ENCODE data around the gene KRTAP2-2.
"Not testable (repeated sequence)": the region's sequence is repeated elsewhere in the genome, so short reads cannot be mapped to it uniquely, and the experiment has no call there.

The KRTAP2-2 gene, protein sequence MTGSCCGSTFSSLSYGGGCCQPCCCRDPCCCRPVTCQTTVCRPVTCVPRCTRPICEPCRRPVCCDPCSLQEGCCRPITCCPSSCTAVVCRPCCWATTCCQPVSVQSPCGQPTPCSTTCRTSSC

DNA sequence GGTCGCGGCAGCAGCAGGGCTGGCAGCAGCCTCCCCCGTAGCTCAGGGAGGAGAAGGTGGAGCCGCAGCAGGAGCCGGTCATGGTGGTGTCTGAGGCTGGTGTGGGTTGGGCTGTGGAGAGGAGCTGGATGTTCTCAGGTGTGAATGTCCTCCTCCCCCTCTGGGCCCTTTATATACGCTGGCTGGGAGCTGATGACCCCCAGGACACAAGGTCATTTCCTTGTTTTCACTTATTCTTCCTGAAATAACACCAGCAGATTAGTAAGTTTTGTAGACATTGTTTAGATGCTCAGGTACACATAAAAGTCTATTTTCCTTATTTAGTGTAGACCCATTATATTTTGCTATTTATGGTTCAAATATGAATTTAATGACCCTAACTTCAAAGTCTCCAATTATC, at the start of gene KRTAP2-2:
Gene KRTAP2-2 (minus strand): TSS at position 101 of the 400 bp plus-strand sequence. CDS start 19 bp downstream, at position 82.
- H3K4me2 ChIP-seq, H3K4me1 ChIP-seq, H4K20me1 ChIP-seq, H3K27ac ChIP-seq, H3K27me3 ChIP-seq, H3K4me3 ChIP-seq, H3K9ac ChIP-seq, H3K9me3 ChIP-seq, H3K36me3 ChIP-seq: not testable (repeated sequence)

DNA sequence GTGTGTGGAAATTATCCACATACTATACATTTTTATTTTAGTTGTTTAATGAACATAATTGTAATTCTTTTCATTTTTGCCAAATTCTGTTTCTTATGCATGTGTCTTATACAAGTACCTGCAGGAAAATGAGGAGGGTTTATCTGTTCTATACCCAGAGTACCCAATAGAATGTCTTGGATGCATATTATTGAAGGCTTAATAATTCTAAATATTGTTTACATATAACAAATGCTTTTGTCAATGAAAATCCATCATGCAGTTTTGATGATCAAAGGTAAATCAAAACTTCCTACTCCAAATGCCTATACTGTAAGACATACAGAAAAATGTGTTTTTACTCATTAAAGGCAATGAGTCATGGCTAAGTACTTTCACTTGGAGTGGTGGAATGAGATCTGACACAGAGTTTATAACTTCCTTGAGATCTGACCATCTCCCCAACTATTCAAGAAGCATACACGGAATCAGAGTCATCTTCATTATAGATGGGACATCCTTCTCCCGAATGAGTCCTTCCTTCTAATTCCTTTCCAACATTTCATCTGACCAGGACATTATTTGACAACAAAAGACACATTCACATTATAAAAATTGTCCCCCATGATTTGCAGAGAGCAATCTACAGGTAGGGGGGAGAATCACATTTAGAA, 49.5 kb upstream of the KRTAP2-2 start:
- not testable (repeated sequence) for H3K36me3 ChIP-seq, H3K27me3 ChIP-seq, H3K4me2 ChIP-seq, H3K27ac ChIP-seq, H4K20me1 ChIP-seq, H3K9me3 ChIP-seq, H3K4me3 ChIP-seq, H3K9ac ChIP-seq
- peaks cover 25% of the 10 kb centered on the region for H3K4me1 ChIP-seq

DNA sequence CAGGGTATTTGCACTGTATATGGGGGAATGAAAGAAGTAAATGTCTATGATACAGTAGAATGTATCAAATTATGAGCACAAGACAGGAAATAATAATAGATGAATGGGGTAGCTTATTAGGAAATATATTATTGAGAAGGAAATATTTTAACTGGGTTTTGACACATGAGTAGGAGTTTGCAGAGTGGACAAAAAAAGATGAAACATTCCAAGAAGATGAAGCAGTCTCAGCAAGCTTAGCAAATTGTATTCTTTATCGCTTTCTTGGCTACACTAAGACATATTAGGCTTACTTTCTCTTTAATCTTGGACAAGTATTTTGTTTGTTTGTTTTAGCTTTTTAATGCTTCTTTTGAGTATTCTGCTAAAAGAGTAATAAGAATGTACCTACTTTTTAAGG, 48.9 kb upstream of the KRTAP2-2 start:
- Histone ChIP-seq H3K4me3 (no peak overlapping the region), H3K27ac (no peak overlapping the region), H3K4me1 (peaks cover 25% of the 10 kb centered on the region), H3K9ac (no peak overlapping the region), H3K9me3 (no peaks in the 10 kb centered on the region), H3K27me3 (no peaks in the 10 kb centered on the region), H3K4me2 (no peak overlapping the region), H4K20me1 (no peaks in the 10 kb centered on the region), H3K36me3 (no peaks in the 10 kb centered on the region)
- no peak for TF ChIP-seq Cebpa-rat (IDR thresholded peaks at IDR 0.05)

DNA sequence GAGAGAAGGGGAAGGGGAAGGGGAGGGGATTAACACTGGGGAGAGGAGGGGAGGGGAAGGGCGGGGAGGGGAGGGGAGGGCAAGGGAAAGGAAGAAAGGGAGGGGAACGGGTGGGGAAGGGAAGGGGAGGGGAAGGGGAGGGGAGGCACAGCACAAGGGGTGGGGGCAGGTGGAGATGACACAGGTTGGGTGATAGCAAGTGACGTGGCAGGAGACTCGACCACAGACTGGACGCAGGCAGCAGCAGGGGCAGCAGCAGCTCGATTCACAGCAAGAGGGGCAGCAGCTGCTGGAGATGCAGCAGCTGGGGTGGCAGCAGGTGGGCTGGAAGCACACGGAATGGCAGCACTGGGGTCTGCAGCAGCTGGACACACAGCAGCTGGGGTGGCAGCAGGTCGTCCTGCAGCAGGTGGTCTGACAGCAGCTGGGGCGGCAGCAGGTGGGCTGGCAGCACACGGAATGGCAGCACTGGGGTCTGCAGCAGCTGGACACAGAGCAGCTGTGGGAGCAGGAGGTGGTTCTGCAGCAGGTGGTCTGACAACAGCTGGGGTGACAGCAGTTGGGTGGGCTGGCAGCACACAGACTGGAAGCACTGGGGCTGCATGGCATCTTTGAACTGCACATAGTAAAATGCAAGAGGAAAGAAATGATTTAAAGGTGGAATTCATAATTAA, 46.7 kb upstream of the KRTAP2-2 start, which contains the start of gene KRTAP4-16:
Gene KRTAP4-16 (minus strand): TSS at position 624 of the 674 bp plus-strand sequence. CDS start 0 bp downstream, at position 624.
- no peaks in the 10 kb centered on the region for H3K27me3 ChIP-seq
- no peak within 1 kb of the TSS for H3K27ac ChIP-seq
- no peak within 1 kb of the TSS for H3K9ac ChIP-seq
- no peak within 1 kb of the TSS for H3K4me2 ChIP-seq
- H3K36me3 ChIP-seq = no peaks in the 10 kb centered on the region
- no peak within 1 kb of the TSS for H3K4me3 ChIP-seq
- no peaks in the 10 kb centered on the region for H4K20me1 ChIP-seq
- no peak for TF ChIP-seq Cebpa-rat (IDR thresholded peaks at IDR 0.05)
- no peaks in the 10 kb centered on the region for H3K9me3 ChIP-seq
- H3K4me1 ChIP-seq = peaks cover 13% of the 10 kb centered on the region

DNA sequence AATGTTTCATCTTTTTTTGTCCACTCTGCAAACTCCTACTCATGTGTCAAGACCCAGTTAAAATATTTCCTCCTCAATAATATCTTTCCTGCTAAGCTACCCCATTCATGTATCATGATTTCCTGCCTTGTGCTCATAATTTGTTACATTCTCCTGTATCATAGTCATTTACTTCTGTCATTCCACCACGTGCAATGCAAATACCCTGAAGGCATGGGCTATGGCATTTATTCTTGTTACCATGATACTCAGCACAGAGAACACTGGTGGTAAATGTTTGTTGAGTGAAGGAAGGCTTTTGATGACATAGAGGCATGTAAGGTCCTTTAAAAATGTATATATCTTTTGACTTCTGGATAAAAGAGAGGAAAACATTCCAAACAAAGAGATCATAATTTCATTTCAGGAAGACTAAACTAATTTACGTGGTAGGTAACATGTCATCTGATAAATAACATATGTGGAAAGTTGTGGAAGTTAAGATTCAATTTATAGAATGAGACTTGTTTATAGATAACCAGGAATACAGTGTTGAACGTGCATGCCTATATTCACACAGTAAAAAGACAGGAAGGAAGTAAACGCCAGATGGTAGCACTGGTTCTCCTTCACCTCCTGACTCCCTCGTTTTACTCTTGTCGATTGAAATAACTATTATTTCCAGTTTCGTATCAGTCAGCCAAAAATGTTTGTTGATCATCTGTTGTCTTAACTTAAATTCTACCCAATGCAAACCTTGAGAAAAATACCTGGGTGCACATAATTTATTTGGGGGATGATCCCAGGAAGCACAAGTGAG, 44.9 kb upstream of the KRTAP2-2 start:
- H3K4me3 ChIP-seq, H3K9me3 ChIP-seq, H3K27ac ChIP-seq, H3K36me3 ChIP-seq, H3K9ac ChIP-seq, H3K27me3 ChIP-seq, H4K20me1 ChIP-seq: not testable (repeated sequence)
- H3K4me2 ChIP-seq = peak overlapping the region; percentile 61
- peaks cover 13% of the 10 kb centered on the region for H3K4me1 ChIP-seq

DNA sequence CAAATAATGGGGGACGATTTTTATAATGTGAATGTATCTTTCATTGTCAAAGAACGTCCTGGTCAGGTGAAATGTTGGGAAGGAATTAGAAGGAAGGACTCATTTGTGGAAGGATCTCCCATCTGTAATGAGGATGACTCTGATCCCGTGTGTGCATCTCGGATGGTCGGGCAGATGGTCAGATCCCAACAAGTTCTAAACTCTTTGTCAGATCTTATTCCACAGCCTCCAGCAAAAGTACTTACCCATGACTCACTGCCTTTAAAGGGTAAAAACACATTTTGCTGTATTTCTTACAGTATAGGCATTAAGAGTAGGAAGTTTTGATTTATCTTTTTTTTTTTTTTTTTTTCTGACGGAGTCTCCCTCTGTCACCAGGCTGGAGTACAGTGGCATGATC, 43.5 kb upstream of the KRTAP2-2 start:
- Histone ChIP-seq H3K4me3 (no peak overlapping the region), H3K27me3 (no peaks in the 10 kb centered on the region), H4K20me1 (no peaks in the 10 kb centered on the region), H3K36me3 (no peaks in the 10 kb centered on the region), H3K9me3 (peaks cover 11% of the 10 kb centered on the region), H3K4me2 (no peak overlapping the region), H3K4me1 (peaks cover 13% of the 10 kb centered on the region), H3K9ac (no peak overlapping the region), H3K27ac (no peak overlapping the region)
- TF ChIP-seq Cebpa-rat (IDR thresholded peaks at IDR 0.05) = no peak

DNA sequence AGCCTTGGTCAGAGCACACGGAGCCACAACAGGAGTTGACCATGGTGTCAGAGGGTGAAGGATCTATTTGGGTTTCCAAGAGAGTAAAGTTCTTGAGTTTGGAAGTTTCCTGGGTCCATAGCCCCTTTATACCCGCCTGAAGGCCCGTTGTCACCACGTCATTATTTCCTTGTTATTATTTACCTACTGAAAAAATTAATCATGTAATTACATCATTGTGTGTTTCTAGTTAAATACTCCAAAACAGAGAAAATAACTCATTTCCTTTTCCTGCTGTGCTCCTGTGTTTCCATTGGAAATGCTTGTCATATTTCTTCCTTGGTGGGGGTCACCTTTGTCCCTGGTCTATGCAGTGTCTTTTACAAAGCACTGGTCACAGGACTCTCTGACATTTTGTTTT, 43.0 kb upstream of the KRTAP2-2 start, which contains the start of gene KRTAP4-8:
Gene KRTAP4-8 (minus strand): TSS at position 101 of the 400 bp plus-strand sequence. CDS start 58 bp downstream, at position 43.
- TF ChIP-seq Cebpa-rat (IDR thresholded peaks at IDR 0.05) = no peak
- H3K9ac ChIP-seq = no peak within 1 kb of the TSS
- H3K36me3 ChIP-seq = no peaks in the 10 kb centered on the region
- H3K9me3 ChIP-seq = peaks cover 15% of the 10 kb centered on the region
- no peak within 1 kb of the TSS for H3K4me3 ChIP-seq
- H3K27me3 ChIP-seq = no peaks in the 10 kb centered on the region
- H4K20me1 ChIP-seq = no peaks in the 10 kb centered on the region
- H3K27ac ChIP-seq = no peak within 1 kb of the TSS
- H3K4me1 ChIP-seq = peaks cover 13% of the 10 kb centered on the region
- H3K4me2 ChIP-seq = no peak within 1 kb of the TSS

DNA sequence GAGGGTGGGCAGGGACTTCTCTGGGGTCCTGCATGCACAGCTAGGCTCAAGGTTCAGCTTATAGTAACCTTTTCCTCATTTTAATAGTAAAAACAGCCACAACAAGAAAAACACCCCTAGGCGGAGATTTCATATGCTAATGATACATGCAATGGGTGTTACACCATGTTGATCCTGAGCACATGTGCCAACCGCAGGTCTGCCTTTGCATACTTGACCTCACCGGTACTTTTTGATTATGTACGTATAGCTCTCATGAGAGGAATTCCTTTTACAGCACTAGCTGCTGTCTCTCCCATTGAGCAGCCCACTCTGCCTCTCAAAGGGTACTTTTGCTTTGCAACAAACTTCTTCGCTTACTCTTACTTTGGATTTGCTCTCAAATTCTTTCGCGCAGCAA, 41.0 kb upstream of the KRTAP2-2 start:
- no peaks in the 10 kb centered on the region for H3K36me3 ChIP-seq
- H3K4me3 ChIP-seq = no peak overlapping the region
- no peaks in the 10 kb centered on the region for H3K27me3 ChIP-seq
- H3K9ac ChIP-seq = no peak overlapping the region
- no peaks in the 10 kb centered on the region for H4K20me1 ChIP-seq
- H3K27ac ChIP-seq = no peak overlapping the region
- TF ChIP-seq Cebpa-rat (IDR thresholded peaks at IDR 0.05) = no peak
- peaks cover 9% of the 10 kb centered on the region for H3K4me1 ChIP-seq
- H3K9me3 ChIP-seq = peaks cover 24% of the 10 kb centered on the region
- H3K4me2 ChIP-seq = no peak overlapping the region

DNA sequence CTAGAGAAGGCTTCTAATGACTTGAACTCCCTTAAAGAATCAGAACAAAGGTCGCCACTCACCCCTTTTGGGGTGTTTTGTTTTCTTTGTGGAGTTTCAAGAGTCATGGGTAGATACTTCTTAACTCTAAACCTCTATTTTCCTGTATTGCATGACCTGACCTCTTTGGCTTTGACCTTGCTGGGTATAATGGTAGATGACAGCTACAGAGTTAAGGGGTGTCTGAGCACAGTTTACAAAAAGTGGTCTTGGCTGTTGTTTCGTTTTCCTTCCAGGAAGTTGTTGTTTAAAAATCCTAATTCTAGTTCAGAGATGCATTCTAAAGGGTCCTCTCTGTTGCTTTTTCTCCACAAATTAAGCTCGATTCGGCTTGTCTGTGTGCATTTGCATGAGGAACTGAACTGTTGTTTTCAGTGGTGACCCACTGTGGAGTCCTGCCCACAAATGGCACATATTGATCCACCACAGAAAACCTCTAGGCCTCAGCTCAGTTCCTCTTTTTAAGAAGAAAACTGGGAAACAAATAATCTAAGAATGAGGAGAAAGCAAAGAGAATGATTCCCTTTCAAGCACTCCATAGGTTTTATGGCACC, 33.8 kb upstream of the KRTAP2-2 start:
- H4K20me1 ChIP-seq, H3K4me1 ChIP-seq, H3K27ac ChIP-seq, H3K9ac ChIP-seq, H3K27me3 ChIP-seq, H3K4me3 ChIP-seq, H3K36me3 ChIP-seq, H3K4me2 ChIP-seq: not testable (repeated sequence)
- peaks cover 17% of the 10 kb centered on the region for H3K9me3 ChIP-seq

DNA sequence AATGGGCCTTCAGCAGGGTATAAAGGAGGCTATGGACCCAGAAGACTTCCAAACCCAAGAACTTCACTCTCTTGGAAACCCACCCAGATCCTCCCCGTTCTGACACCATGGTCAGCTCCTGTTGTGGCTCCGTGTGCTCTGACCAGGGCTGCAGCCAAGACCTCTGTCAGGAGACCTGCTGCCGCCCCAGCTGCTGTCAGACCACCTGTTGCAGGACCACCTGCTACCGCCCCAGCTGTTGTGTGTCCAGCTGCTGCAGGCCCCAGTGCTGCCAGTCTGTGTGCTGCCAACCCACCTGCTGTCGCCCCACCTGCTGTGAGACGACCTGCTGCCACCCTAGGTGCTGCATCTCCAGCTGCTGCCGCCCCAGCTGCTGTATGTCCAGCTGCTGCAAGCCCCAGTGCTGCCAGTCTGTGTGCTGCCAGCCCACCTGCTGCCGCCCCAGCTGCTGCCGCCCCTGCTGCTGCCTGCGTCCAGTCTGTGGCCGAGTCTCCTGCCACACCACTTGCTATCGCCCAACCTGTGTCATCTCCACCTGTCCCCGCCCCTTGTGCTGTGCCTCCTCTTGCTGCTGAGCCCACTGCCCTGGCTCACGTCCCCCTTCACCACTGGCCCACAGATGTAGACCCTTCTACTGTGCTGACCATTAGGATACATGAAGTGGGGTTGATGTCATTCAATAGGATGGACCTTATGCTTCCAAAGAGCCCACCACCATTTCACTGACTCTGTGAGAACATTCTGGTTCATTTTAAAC, 29.2 kb upstream of the KRTAP2-2 start, which contains the start of gene KRTAP4-7:
Gene KRTAP4-7 (plus strand): TSS at position 51 of the 757 bp plus-strand sequence. CDS start 57 bp downstream, at position 108.
- H4K20me1 ChIP-seq, H3K27me3 ChIP-seq, H3K27ac ChIP-seq, H3K4me3 ChIP-seq, H3K9me3 ChIP-seq, H3K36me3 ChIP-seq, H3K4me1 ChIP-seq, H3K9ac ChIP-seq, H3K4me2 ChIP-seq: not testable (repeated sequence)

DNA sequence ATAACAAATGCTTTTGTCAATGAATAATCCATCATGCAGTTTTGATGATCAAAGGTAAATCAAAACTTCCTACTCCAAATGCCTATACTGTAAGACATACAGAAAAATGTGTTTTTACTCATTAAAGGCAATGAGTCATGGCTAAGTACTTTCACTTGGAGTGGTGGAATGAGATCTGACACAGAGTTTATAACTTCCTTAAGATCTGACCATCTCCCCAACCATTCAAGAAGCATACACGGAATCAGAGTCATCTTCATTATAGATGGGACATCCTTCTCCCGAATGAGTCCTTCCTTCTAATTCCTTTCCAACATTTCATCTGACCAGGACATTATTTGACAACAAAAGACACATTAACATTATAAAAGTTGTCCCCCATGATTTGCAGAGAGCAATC, 28.4 kb upstream of the KRTAP2-2 start:
- H3K4me2 ChIP-seq, H4K20me1 ChIP-seq, H3K9me3 ChIP-seq, H3K27ac ChIP-seq, H3K9ac ChIP-seq, H3K4me3 ChIP-seq, H3K4me1 ChIP-seq, H3K36me3 ChIP-seq, H3K27me3 ChIP-seq: not testable (repeated sequence)

Data from BLaER1 (cell line).